Panc1 (cell line): ENCODE measurements around the gene RPP30. TPM values are rescaled to one million over a fixed set of nuclear protein-coding genes. Genes with fewer than 3 reads are reported as not detected.

ENCODE experiments used
- ATAC-seq: fragments of 200-7000 bp; cut with Tn5 transposase; 2 replicates; pipeline ENCODE4 v1.9.1; 2020; ENCODE audit warnings: mild to moderate bottlenecking, moderate library complexity
- BruUV-seq: library from RNA; stranded (reverse); fragments of 400-500 nt; replicated peaks from 2 replicates; lab custom pipeline; 2021; lab: Mats Ljungman, UMichigan
- CTCF ChIA-PET: fragments of 300-600 bp; sonication (Branson Sonifier 250); formaldehyde crosslinking; loops from one replicate; lab custom pipeline; 2022; ENCODE audit warnings: antibody characterized with exemption; lab: Charles Lee
- POLR2A ChIA-PET: fragments of 300-600 bp; sonication (Branson Sonifier 250); formaldehyde crosslinking; loops from one replicate; lab custom pipeline; 2022; ENCODE audit warnings: antibody characterized with exemption; lab: Charles Lee
- DNase-seq: peaks from one replicate; pipeline ENCODE4 v3.0.0-alpha.2; 2010; ENCODE audit warnings: low read depth, low spot score
- H3K27ac ChIP-seq: 2 replicates; pipeline ENCODE4 v1.5.1; 2011; ENCODE audit warnings: mild to moderate bottlenecking, low read length, inconsistent platforms
- H3K27me3 ChIP-seq: fragments of 200-500 bp; sonication (Bioruptor generic); 2 replicates; pipeline ENCODE4 v1.6.0; 2014; ENCODE audit warnings: low read length, inconsistent platforms; ENCODE audit not compliant: control insufficient read depth, insufficient read depth
- H3K36me3 ChIP-seq: fragments of 200-500 bp; sonication (Bioruptor generic); 2 replicates; pipeline ENCODE4 v1.5.1; 2014; ENCODE audit warnings: inconsistent platforms, mild to moderate bottlenecking, low read length, moderate library complexity; ENCODE audit not compliant: control insufficient read depth, insufficient read depth
- H3K4me1 ChIP-seq: 2 replicates; pipeline ENCODE4 v1.5.1; 2011; ENCODE audit warnings: inconsistent platforms, mild to moderate bottlenecking, low read length, moderate library complexity; ENCODE audit not compliant: control insufficient read depth, insufficient read depth
- H3K4me3 ChIP-seq, 2 experiments: 2 replicates each; pipeline ENCODE4 v1.5.1; 2011 to 2012; ENCODE audit warnings: low read depth in 2 of 2, low read length in 2 of 2, mild to moderate bottlenecking in 2 of 2, inconsistent platforms in 1 of 2, moderate library complexity in 1 of 2
- H3K9me3 ChIP-seq: fragments of 200-500 bp; sonication (Bioruptor generic); 2 replicates; pipeline ENCODE4 v1.5.1; 2014; ENCODE audit warnings: low read depth, mild to moderate bottlenecking, inconsistent platforms, low read length, moderate library complexity; ENCODE audit not compliant: control insufficient read depth, insufficient read depth
- CTCF ChIP-seq: fragments of 450-650 bp; IDR thresholded peaks from 2 replicates; pipeline ENCODE4 v1.5.1; 2017; ENCODE audit warnings: mild to moderate bottlenecking
- POLR2AphosphoS5 ChIP-seq: IDR thresholded peaks from 2 replicates; pipeline ENCODE4 v1.6.1; 2012; ENCODE audit warnings: mild to moderate bottlenecking, low read depth, low read length, moderate library complexity
- REST ChIP-seq, 2 experiments: IDR thresholded peaks; 2 replicates each; pipeline ENCODE4 v1.6.1; 2011 to 2012; ENCODE audit warnings: low read depth in 2 of 2, control low read depth in 1 of 2, low read length in 1 of 2, mild to moderate bottlenecking in 1 of 2, moderate library complexity in 1 of 2; ENCODE audit not compliant: insufficient read depth in 1 of 2
- SIN3A ChIP-seq: IDR thresholded peaks from 2 replicates; pipeline ENCODE4 v1.6.1; 2012; ENCODE audit warnings: low read depth, mild to moderate bottlenecking, low read length, moderate library complexity, borderline replicate concordance; ENCODE audit not compliant: insufficient read depth
- TCF7L2 ChIP-seq: IDR thresholded peaks from 2 replicates; pipeline ENCODE4 v1.6.1; 2011; ENCODE audit warnings: mild to moderate bottlenecking, low read depth, low read length, inconsistent platforms
- in situ Hi-C: cut with HindIII; loops from 2 replicates; pipeline ENCODE4 v1.10.0; 2016; ENCODE audit warnings: low sequenced_read_pairs, low pct_unique_long_range_greater_than_20kb
- intact Hi-C: fragments of 100-400 bp; cut with micrococcal nuclease; formaldehyde crosslinking; loops from one replicate; pipeline ENCODE4 v1.10.0; 2022; ENCODE audit not compliant: unreplicated experiment
- total RNA-seq: library from RNA; stranded (reverse); gene quantifications from one replicate; pipeline ENCODE4 v1.2.1, GENCODE V29; 2021; ENCODE audit not compliant: unreplicated experiment

The RPP30 gene
- total RNA-seq, 1 experiment from 2014 or later, result 59.0 TPM

GRCh38 chr10:90916392-90917237 lies 44.8 kb downstream of the RPP30 start:
- TF ChIP-seq SIN3A, result no peak
- no peak for TF ChIP-seq TCF7L2
- TF ChIP-seq POLR2AphosphoS5, result no peak
- no peak for TF ChIP-seq REST (IDR thresholded peaks at IDR 0.05; ENCODE audit: insufficient read depth in 1 of 2, low read depth in 2 of 2, low read length in 1 of 2)
- no peak for TF ChIP-seq CTCF
- POLR2A ChIA-PET, result no interaction called here
- no peaks in the 10 kb centered on the region for H3K36me3 ChIP-seq
- H3K4me3 ChIP-seq, result no peak overlapping the region
- no peaks in the 10 kb centered on the region for H3K9me3 ChIP-seq
- CTCF ChIA-PET, result no interaction called here
- intact Hi-C loops, result no loop called here
- H3K4me1 ChIP-seq, result no peaks in the 10 kb centered on the region; the same call in 1 of the 2 replicates
- in situ Hi-C loops, result no loop called here
- BruUV-seq, result no TSS peak
- no peak for DNase-seq
- H3K27ac ChIP-seq, result no peak overlapping the region
- no peaks in the 10 kb centered on the region; the same call in 1 of the 2 replicates for H3K27me3 ChIP-seq
- ATAC-seq, result no peak

GRCh38 chr10:90917238-90917967 lies 45.6 kb downstream of the RPP30 start:
- no TSS peak for BruUV-seq
- H3K27me3 ChIP-seq, result no peaks in the 10 kb centered on the region; the same call in 1 of the 2 replicates
- H3K36me3 ChIP-seq, result no peaks in the 10 kb centered on the region
- no peak overlapping the region for H3K27ac ChIP-seq
- POLR2A ChIA-PET, result no interaction called here
- DNase-seq, result no peak
- TF ChIP-seq POLR2AphosphoS5, result no peak
- TF ChIP-seq CTCF, result no peak
- TF ChIP-seq SIN3A, result no peak
- TF ChIP-seq TCF7L2, result no peak
- TF ChIP-seq REST (IDR thresholded peaks at IDR 0.05; ENCODE audit: insufficient read depth in 1 of 2, low read depth in 2 of 2, low read length in 1 of 2), result no peak
- CTCF ChIA-PET, result no interaction called here
- no peak for ATAC-seq
- intact Hi-C loops, result no loop called here
- no peaks in the 10 kb centered on the region; the same call in 1 of the 2 replicates for H3K4me1 ChIP-seq
- in situ Hi-C loops, result no loop called here
- no peak overlapping the region for H3K4me3 ChIP-seq
- no peaks in the 10 kb centered on the region for H3K9me3 ChIP-seq
